Kidney epithelial cell (primary cell): ENCODE results near the gene SRSF10. TPM values are rescaled to one million over a fixed set of nuclear protein-coding genes. Genes with fewer than 3 reads are reported as not detected.
"Not testable (repeated sequence)": the region's sequence is repeated elsewhere in the genome, so short reads cannot be mapped to it uniquely, and the experiment has no call there.

Experiments used
- DNase-seq: peaks from one replicate; pipeline ENCODE4 v3.0.0-alpha.2; 2010; ENCODE audit warnings: low read depth
- H3K27me3 ChIP-seq: 2 replicates; pipeline ENCODE4 v1.6.0; 2011; ENCODE audit warnings: low read length; ENCODE audit not compliant: control insufficient read depth, insufficient read depth
- H3K36me3 ChIP-seq: 2 replicates; pipeline ENCODE4 v1.5.1; 2011; ENCODE audit warnings: low read length; ENCODE audit not compliant: control insufficient read depth, insufficient read depth
- H3K4me3 ChIP-seq: 2 replicates; pipeline ENCODE4 v1.5.1; 2011; ENCODE audit warnings: low read depth, mild to moderate bottlenecking, control low read depth, low read length
- CTCF ChIP-seq: IDR thresholded peaks from 2 replicates; pipeline ENCODE4 v1.5.1; 2011; ENCODE audit warnings: mild to moderate bottlenecking, moderate library complexity, low read length, control low read depth, inconsistent platforms; ENCODE audit not compliant: insufficient read depth, poor library complexity, severe bottlenecking
- total RNA-seq: library from RNA; depleted of rRNA; stranded (reverse); fragments of >200 nt; gene quantifications from 2 replicates; pipeline ENCODE4 v1.2.3, GENCODE V29; 2015

Gene SRSF10
- total RNA-seq, 1 donor from 2014 or later: 74.3 TPM

GRCh38 chr1:23959461-23960290 is 20.5 kb downstream of the SRSF10 start, which contains the start of gene PNRC2:
TSS of gene PNRC2 (plus strand) at chr1:23959828. CDS start at chr1:23961458, 1,630 bp downstream.
- peaks cover 2% of the 10 kb centered on the region for H3K36me3 ChIP-seq
- peak; percentile 84 for DNase-seq
- H3K27me3 ChIP-seq: no peaks in the 10 kb centered on the region
- peak within 1 kb of the TSS; percentile 98 for H3K4me3 ChIP-seq
- no peak for TF ChIP-seq CTCF

GRCh38 chr1:23958810-23959460 is 21.2 kb downstream of the SRSF10 start:
- Histone ChIP-seq H3K36me3 (no peaks in the 10 kb centered on the region), H3K4me3 (peak overlapping the region; percentile 49), H3K27me3 (no peaks in the 10 kb centered on the region)
- peak; percentile 31 for TF ChIP-seq CTCF
- DNase-seq: peak; percentile 83

- peak overlapping the region; percentile 49 for H3K4me3 ChIP-seq
- not testable (repeated sequence) for H3K36me3 ChIP-seq, DNase-seq, H3K27me3 ChIP-seq
These were observed 21.9 kb downstream of the SRSF10 start for GRCh38 chr1:23958040-23958809.

- Histone ChIP-seq H3K4me3 (no peak overlapping the region), H3K27me3 (no peaks in the 10 kb centered on the region), H3K36me3 (no peaks in the 10 kb centered on the region)
- no peak for DNase-seq
- no peak for TF ChIP-seq CTCF
These were observed 23.0 kb downstream of the SRSF10 start for GRCh38 chr1:23957096-23957495.

- no peak for DNase-seq
- Histone ChIP-seq H3K27me3 (no peaks in the 10 kb centered on the region), H3K4me3 (no peak overlapping the region), H3K36me3 (no peaks in the 10 kb centered on the region)
- no peak for TF ChIP-seq CTCF
These were observed 27.1 kb downstream of the SRSF10 start for GRCh38 chr1:23953020-23953419.

GRCh38 chr1:23947366-23947765 is 32.8 kb downstream of the SRSF10 start:
- H3K36me3 ChIP-seq: no peaks in the 10 kb centered on the region
- no peak for TF ChIP-seq CTCF
- DNase-seq: no peak
- no peak overlapping the region for H3K4me3 ChIP-seq
- H3K27me3 ChIP-seq: no peaks in the 10 kb centered on the region
